GM21786 (cell line): ENCODE measurements around the gene ZNF169.
"Not testable (repeated sequence)": the region's sequence is repeated elsewhere in the genome, so short reads cannot be mapped to it uniquely, and the experiment has no call there.

Source experiments
- ATAC-seq: cut with Tn5 transposase; IDR thresholded peaks from one replicate; pipeline ENCODE4 v1.9.1; 2021; ENCODE audit not compliant: unreplicated experiment

Gene ZNF169

GRCh38 chr9:94259077-94259862 lies at the start of gene ZNF169:
TSS of gene ZNF169 (plus strand) at chr9:94259298. CDS start at chr9:94278813, 19,515 bp downstream.
- ATAC-seq, result peak; percentile 100

- ATAC-seq, result no peak
These were observed 48.2 kb upstream of the ZNF169 start for GRCh38 chr9:94210616-94211603.

- no peak for ATAC-seq
These were observed 47.0 kb upstream of the ZNF169 start for GRCh38 chr9:94212091-94212490.

DNA sequence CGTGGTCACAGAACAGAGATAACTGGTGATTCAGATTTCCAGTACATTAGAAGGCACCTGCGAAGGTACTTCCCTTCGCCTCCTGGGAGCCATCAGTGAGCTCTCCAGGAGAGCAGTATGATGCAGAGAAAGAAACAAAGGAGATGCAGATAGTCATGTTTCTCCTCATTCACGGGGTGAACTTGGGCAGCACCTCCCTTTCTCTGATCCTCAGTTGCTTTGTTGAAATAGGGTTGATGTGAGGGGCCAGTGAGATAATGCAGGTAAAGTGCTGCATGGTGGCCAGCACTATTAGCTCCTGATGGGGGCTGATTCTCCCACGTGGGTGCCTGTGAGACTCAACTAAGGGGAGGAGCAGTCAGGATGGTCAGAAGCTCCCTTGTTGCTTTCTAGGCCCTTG lies 46.6 kb upstream of the ZNF169 start:
- ATAC-seq, result no peak

DNA sequence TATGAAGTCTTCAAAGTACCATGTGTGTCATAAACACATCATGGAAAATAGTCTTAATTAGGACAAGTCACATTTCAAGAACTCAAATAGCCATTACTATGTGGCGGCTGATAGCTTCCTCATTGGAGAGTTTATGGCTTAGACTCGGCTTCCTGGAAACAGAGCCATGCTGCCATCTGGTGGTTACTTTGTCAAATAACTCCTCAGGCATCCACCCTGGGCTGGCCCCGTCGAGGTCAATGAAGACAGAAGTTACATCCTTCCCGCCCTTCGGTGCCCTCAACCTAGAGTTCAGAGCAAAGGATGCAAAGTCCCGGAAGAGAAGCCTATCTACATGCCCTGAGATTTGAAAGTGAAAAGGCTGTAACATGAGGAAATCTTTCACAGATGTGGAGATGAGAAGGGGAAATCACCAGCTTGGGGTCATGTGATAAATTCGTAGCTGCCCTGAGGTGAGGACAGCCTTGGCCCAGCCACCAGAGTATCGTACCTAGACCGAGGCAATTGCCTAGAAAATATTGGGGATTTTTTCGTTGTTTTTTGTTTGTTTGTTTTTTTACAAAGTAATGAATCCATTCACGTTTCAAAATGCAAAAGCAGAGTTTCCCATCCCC lies 45.5 kb upstream of the ZNF169 start:
- peak; percentile 95 for ATAC-seq

GRCh38 chr9:94222870-94223269 lies 36.2 kb upstream of the ZNF169 start:
- ATAC-seq, result no peak

- ATAC-seq, result not testable (repeated sequence)
These were observed 33.7 kb upstream of the ZNF169 start for GRCh38 chr9:94225413-94225812.

DNA sequence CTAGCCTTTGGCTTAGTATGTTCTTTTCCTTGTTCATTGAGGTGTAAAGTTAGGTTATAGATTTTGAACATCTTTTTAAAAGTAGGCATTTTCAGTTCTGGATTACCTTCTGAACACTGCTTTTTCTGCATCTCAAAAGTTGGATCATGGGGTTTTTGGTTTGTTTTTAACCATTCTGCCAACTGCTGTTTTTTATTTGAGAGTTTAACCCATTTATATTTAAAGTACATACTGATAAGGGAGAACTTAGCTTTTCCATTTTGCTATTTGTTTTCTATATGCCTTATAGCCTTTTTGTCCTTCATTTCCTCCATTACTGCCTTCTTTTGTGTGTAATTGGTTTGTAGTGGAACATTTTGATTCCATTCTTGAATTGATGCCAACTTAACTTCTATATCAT lies 30.5 kb upstream of the ZNF169 start:
- no peak for ATAC-seq

GRCh38 chr9:94232428-94232827 lies 26.7 kb upstream of the ZNF169 start:
- ATAC-seq, result no peak

GRCh38 chr9:94241098-94241497 lies 18.0 kb upstream of the ZNF169 start:
- ATAC-seq, result not testable (repeated sequence)

GRCh38 chr9:94245651-94246050 lies 13.4 kb upstream of the ZNF169 start:
- no peak for ATAC-seq

DNA sequence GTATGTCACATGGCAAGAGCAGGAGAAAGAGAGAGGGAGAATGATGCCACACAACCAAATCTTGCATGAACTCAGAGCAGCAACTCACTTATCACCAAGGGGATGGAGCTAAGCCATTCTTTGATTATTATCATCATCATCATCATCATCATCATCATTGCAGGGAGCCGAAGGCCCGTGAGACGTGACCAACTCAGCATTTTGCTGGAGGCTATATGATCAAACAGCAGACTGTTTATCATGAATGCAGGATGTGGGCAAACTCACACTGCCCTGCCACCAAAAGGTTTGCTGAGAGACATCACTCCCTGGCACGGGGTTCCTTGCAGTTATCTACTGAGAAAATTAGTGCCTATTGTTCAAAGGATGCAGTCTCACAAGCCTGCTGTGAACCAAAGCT lies 8.6 kb upstream of the ZNF169 start:
- ATAC-seq, result no peak

DNA sequence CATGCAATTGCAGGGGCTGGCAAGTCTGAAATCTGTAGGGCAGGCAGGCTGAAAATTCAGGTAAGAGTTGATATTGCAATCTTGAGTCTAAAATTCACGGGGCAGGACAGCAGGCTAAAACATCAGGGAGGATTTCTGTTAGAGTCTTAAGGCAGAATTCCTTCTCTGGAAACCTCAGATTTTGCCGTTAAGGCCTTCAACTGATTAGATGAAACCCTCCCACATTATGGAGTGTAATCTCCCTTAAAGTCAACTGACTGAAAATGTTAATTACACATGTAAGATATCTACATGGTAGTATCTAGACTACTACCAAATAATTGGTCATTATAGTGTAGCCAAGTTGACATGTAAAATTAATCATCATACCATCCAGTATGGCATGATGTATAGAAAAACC lies 3.1 kb upstream of the ZNF169 start:
- ATAC-seq, result no peak

DNA sequence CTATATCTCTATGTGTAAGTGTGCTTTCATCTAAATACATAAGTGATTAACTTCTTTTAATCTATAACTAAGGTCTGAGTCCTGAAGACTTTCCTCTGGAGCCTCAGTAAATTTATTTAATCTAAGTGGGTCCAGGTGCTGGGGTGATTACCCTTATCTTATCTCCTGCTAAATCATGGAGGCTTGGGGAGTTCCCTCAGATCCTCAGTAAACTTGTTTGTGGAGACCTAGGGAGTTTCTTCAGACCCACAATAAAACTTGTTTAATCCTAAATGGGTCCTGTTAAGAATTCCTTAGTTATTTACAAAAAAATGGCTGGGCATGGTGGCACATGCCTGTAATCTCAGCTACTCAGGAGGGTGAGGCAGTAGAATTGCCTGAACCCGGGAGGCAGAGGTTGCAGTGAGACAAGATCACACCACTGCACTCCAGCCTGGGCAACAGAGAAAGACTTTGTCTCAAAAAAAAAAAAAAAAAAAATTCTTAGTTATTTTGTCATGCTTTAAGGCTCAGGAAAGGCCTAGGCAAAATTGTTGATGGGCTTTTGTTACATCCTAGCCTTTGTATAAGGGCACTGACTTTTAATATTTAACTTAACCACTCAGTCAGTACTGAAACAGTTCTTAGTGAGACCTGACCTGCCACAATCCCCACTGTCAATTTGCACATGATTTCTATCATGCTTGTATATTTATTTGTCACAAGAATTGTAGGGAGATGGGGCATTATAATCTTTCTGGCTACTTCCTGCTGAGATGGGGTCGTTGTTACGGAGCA lies 6.7 kb downstream of the ZNF169 start:
- not testable (repeated sequence) for ATAC-seq

GRCh38 chr9:94269264-94269663 lies 10.2 kb downstream of the ZNF169 start:
- ATAC-seq, result no peak

GRCh38 chr9:94270009-94270408 lies 10.9 kb downstream of the ZNF169 start:
- no peak for ATAC-seq

DNA sequence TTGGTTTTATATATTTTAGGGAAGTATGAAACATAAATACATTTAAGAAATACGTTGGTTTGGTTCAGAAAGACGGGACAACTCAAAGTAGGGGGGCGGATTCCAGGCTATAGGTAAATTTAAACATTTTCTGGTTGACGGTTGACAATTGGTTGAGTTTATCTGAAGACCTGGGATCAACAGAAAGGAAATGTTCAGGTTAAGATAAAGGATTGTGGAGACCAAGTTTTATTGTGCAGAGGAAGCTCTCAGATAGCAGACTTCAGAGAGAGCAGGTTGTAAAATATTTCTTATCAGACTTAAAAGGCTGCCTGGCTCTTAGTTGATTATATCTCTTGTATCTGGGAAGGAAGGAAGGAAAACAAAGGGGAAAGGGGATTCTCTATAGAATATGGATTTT lies 17.9 kb downstream of the ZNF169 start:
- ATAC-seq, result not testable (repeated sequence)

GRCh38 chr9:94277885-94278536 lies 18.9 kb downstream of the ZNF169 start:
- no peak for ATAC-seq

GRCh38 chr9:94280409-94280989 lies 21.4 kb downstream of the ZNF169 start:
- ATAC-seq, result no peak

DNA sequence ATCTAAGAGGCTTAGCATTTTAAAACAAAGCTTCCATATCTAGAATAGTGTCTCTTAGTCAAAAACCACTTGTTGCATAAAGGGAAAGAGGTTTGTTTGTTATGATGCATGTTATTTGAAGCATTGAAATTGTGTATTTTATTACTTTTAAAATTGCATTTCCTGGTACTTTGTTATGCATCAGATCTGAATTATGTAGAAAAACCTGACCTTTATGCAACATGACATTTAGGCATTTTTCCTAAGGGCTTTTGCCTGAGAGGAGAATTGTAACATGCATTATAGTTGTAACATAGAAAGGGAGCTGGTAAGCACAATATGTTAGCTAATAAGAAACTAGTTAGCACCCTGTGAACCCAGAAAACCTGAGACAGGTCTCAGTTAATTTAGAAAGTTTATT lies 22.0 kb downstream of the ZNF169 start:
- no peak for ATAC-seq
